ENCODE data around the gene FAM131A. TPM values are rescaled to one million over a fixed set of nuclear protein-coding genes. Genes with fewer than 3 reads are reported as not detected.

FAM131A gene
- polyA plus RNA-seq, 1 donor from 2014 or later, result 141 TPM

DNA sequence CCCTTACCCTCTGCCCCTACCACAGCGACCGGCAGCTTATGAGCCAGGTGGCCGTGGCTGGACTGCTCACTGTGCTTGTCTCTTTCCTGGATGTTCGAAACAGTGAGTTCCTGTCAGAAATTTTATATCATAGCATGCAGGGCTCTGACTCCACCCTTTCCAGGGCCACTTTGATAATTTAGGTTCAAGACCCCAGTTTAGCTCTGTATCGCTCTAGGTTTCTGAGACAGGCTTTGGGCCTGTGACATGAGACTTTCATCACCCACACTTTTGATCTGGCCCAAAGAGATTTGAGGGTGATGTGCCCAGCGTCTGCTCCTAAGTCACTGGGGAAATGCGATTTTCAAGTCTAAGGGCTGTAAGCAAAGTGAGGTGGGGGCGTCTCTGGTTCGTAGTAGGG, 29.5 kb upstream of the FAM131A start:
- H3K9me3 ChIP-seq (ENCODE audit: low read length), result no peaks in the 10 kb centered on the region
- H4K20me1 ChIP-seq (ENCODE audit: insufficient read depth), result no peaks in the 10 kb centered on the region
- TF ChIP-seq TAF1 (IDR thresholded peaks at IDR 0.05; ENCODE audit: low read depth) (no peak), POLR2AphosphoS5 (IDR thresholded peaks at IDR 0.05) (no peak), SMC3 (conservative IDR thresholded peaks at IDR 0.05; ENCODE audit: poor library complexity) (no peak), RAD21 (conservative IDR thresholded peaks at IDR 0.05) (no peak), MXI1 (conservative IDR thresholded peaks at IDR 0.05; ENCODE audit: poor library complexity, severe bottlenecking) (no peak), EP300 (conservative IDR thresholded peaks at IDR 0.05; ENCODE audit: poor library complexity, severe bottlenecking) (no peak), EZH2 (IDR thresholded peaks at IDR 0.05; ENCODE audit: borderline replicate concordance, insufficient read depth, low read length, poor library complexity, severe bottlenecking) (no peak)
- TF ChIP-seq, protein P1, sequence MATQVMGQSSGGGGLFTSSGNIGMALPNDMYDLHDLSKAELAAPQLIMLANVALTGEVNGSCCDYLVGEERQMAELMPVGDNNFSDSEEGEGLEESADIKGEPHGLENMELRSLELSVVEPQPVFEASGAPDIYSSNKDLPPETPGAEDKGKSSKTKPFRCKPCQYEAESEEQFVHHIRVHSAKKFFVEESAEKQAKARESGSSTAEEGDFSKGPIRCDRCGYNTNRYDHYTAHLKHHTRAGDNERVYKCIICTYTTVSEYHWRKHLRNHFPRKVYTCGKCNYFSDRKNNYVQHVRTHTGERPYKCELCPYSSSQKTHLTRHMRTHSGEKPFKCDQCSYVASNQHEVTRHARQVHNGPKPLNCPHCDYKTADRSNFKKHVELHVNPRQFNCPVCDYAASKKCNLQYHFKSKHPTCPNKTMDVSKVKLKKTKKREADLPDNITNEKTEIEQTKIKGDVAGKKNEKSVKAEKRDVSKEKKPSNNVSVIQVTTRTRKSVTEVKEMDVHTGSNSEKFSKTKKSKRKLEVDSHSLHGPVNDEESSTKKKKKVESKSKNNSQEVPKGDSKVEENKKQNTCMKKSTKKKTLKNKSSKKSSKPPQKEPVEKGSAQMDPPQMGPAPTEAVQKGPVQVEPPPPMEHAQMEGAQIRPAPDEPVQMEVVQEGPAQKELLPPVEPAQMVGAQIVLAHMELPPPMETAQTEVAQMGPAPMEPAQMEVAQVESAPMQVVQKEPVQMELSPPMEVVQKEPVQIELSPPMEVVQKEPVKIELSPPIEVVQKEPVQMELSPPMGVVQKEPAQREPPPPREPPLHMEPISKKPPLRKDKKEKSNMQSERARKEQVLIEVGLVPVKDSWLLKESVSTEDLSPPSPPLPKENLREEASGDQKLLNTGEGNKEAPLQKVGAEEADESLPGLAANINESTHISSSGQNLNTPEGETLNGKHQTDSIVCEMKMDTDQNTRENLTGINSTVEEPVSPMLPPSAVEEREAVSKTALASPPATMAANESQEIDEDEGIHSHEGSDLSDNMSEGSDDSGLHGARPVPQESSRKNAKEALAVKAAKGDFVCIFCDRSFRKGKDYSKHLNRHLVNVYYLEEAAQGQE (IDR thresholded peaks at IDR 0.05; ENCODE audit: borderline replicate concordance), result no peak
- TF ChIP-seq, protein P2, sequence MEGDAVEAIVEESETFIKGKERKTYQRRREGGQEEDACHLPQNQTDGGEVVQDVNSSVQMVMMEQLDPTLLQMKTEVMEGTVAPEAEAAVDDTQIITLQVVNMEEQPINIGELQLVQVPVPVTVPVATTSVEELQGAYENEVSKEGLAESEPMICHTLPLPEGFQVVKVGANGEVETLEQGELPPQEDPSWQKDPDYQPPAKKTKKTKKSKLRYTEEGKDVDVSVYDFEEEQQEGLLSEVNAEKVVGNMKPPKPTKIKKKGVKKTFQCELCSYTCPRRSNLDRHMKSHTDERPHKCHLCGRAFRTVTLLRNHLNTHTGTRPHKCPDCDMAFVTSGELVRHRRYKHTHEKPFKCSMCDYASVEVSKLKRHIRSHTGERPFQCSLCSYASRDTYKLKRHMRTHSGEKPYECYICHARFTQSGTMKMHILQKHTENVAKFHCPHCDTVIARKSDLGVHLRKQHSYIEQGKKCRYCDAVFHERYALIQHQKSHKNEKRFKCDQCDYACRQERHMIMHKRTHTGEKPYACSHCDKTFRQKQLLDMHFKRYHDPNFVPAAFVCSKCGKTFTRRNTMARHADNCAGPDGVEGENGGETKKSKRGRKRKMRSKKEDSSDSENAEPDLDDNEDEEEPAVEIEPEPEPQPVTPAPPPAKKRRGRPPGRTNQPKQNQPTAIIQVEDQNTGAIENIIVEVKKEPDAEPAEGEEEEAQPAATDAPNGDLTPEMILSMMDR (IDR thresholded peaks at IDR 0.05; ENCODE audit: poor library complexity, severe bottlenecking), result no peak
- H3K79me2 ChIP-seq (replicated peaks; ENCODE audit: insufficient read depth, low read length), result no peaks in the 10 kb centered on the region
- H3K27me3 ChIP-seq (ENCODE audit: insufficient read depth, low read depth, low read length), result no peaks in the 10 kb centered on the region
- no peaks in the 10 kb centered on the region for H3F3A ChIP-seq (ENCODE audit: insufficient read depth, low read length, poor library complexity, severe bottlenecking)
- no peaks in the 10 kb centered on the region for H3K36me3 ChIP-seq (ENCODE audit: insufficient read depth, low read length)
- no peak overlapping the region for H2AFZ ChIP-seq (ENCODE audit: low read depth, low read length)
- no peak overlapping the region for H3K9ac ChIP-seq (ENCODE audit: low read length)
- H3K9me2 ChIP-seq (ENCODE audit: insufficient read depth, low read length), result no peaks in the 10 kb centered on the region
- no peak overlapping the region for H3K4me2 ChIP-seq (ENCODE audit: low read length)
- H3K4me3 ChIP-seq (ENCODE audit: low read length), result no peak overlapping the region
- H3K27ac ChIP-seq (ENCODE audit: low read length), result no peak overlapping the region

DNA sequence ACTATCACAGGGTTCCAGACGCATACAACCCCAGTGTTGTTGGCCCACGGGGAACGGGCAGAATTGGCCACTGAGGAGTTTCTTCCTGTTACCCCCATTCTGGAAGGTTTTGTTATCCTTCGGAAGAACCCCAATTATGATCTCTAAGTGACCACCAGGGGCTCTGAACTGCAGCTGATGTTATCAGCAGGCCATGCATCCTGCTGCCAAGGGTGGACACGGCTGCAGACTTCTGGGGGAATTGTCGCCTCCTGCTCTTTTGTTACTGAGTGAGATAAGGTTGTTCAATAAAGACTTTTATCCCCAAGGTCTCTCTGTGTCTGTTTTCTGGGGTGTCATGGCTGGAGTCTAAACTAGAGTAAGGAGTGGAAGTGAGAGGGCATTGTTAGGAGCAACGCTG, 28.7 kb upstream of the FAM131A start:
- TF ChIP-seq SMC3 (conservative IDR thresholded peaks at IDR 0.05; ENCODE audit: poor library complexity) (no peak), RAD21 (conservative IDR thresholded peaks at IDR 0.05) (no peak)
- H3K79me2 ChIP-seq (replicated peaks; ENCODE audit: insufficient read depth, low read length), result no peaks in the 10 kb centered on the region
- no peak overlapping the region for H3K4me2 ChIP-seq (ENCODE audit: low read length)
- H3K36me3 ChIP-seq (ENCODE audit: insufficient read depth, low read length), result no peaks in the 10 kb centered on the region
- no peaks in the 10 kb centered on the region for H3K27me3 ChIP-seq (ENCODE audit: insufficient read depth, low read depth, low read length)
- no peaks in the 10 kb centered on the region for H3K9me3 ChIP-seq (ENCODE audit: low read length)
- no peaks in the 10 kb centered on the region for H3F3A ChIP-seq (ENCODE audit: insufficient read depth, low read length, poor library complexity, severe bottlenecking)
- H3K27ac ChIP-seq (ENCODE audit: low read length), result no peak overlapping the region
- H4K20me1 ChIP-seq (ENCODE audit: insufficient read depth), result no peaks in the 10 kb centered on the region
- H3K9me2 ChIP-seq (ENCODE audit: insufficient read depth, low read length), result no peaks in the 10 kb centered on the region
- H2AFZ ChIP-seq (ENCODE audit: low read depth, low read length), result no peak overlapping the region
- no peak overlapping the region for H3K4me3 ChIP-seq (ENCODE audit: low read length)
- H3K9ac ChIP-seq (ENCODE audit: low read length), result no peak overlapping the region

DNA sequence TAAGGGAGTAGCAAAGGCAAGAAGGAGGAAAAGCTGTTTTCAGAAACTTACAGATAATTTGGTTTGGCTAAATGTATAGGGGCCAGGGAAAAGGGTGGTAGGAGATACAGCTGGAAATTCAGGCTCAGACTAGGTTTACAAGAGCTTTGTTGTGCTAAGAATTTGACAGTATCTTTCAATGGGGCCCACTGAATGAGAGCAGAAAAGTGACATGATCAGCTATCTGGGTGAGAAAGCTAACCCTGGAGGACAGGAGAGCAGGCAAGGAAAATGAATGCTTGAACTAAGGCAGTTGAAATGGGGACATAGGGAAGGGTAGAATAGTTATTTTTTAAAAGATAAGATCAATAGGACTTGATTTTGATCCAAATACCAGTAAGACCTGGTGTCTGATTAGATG, 25.8 kb upstream of the FAM131A start:
- no peak overlapping the region for H2AFZ ChIP-seq (ENCODE audit: low read depth, low read length)
- H3K27ac ChIP-seq (ENCODE audit: low read length), result no peak overlapping the region
- no peak overlapping the region for H3K9ac ChIP-seq (ENCODE audit: low read length)
- no peaks in the 10 kb centered on the region for H3K9me3 ChIP-seq (ENCODE audit: low read length)
- H3K9me2 ChIP-seq (ENCODE audit: insufficient read depth, low read length), result no peaks in the 10 kb centered on the region
- no peaks in the 10 kb centered on the region for H4K20me1 ChIP-seq (ENCODE audit: insufficient read depth)
- no peaks in the 10 kb centered on the region for H3K27me3 ChIP-seq (ENCODE audit: insufficient read depth, low read depth, low read length)
- H3K36me3 ChIP-seq (ENCODE audit: insufficient read depth, low read length), result no peaks in the 10 kb centered on the region
- H3K4me2 ChIP-seq (ENCODE audit: low read length), result no peak overlapping the region
- H3K79me2 ChIP-seq (replicated peaks; ENCODE audit: insufficient read depth, low read length), result peaks cover 14% of the 10 kb centered on the region
- H3F3A ChIP-seq (ENCODE audit: insufficient read depth, low read length, poor library complexity, severe bottlenecking), result no peaks in the 10 kb centered on the region
- TF ChIP-seq POLR2AphosphoS5 (IDR thresholded peaks at IDR 0.05), result no peak
- TF ChIP-seq, protein P2 (IDR thresholded peaks at IDR 0.05; ENCODE audit: poor library complexity, severe bottlenecking), result no peak
- TF ChIP-seq MXI1 (conservative IDR thresholded peaks at IDR 0.05; ENCODE audit: poor library complexity, severe bottlenecking), result no peak
- TF ChIP-seq, protein P1 (IDR thresholded peaks at IDR 0.05; ENCODE audit: borderline replicate concordance), result no peak
- TF ChIP-seq EP300 (conservative IDR thresholded peaks at IDR 0.05; ENCODE audit: poor library complexity, severe bottlenecking), result no peak
- no peak for TF ChIP-seq EZH2 (IDR thresholded peaks at IDR 0.05; ENCODE audit: borderline replicate concordance, insufficient read depth, low read length, poor library complexity, severe bottlenecking)
- no peak for TF ChIP-seq TAF1 (IDR thresholded peaks at IDR 0.05; ENCODE audit: low read depth)
- TF ChIP-seq RAD21 (conservative IDR thresholded peaks at IDR 0.05), result no peak
- TF ChIP-seq SMC3 (conservative IDR thresholded peaks at IDR 0.05; ENCODE audit: poor library complexity), result no peak
- H3K4me3 ChIP-seq (ENCODE audit: low read length), result no peak overlapping the region

Measured in neural cell (in vitro differentiated cells).